Tibial artery (tissue), 4 donors: ENCODE results near the gene PRPF19.

Experiments
- DNase-seq, 2 donors: peaks; one replicate each; pipeline ENCODE4 v3.0.0-alpha.2; 2019
- H3K27ac ChIP-seq, 2 donors: fragments of 200-600 bp; sonication (generic) in 1 of 2; 1 replicate in 1 of 2; 2 replicates in 1 of 2; pipeline ENCODE4 v1.5.1; 2018 to 2019; ENCODE audit warnings: mild to moderate bottlenecking in 1 of 2
- H3K27me3 ChIP-seq, 2 donors: fragments of 200-600 bp; sonication (generic) in 1 of 2; one replicate each; pipeline versions ENCODE4 v1.5.1 to v1.6.0; 2016 to 2019
- H3K36me3 ChIP-seq, 3 donors: fragments of 200-600 bp; sonication (generic) in 2 of 3; one replicate each; pipeline ENCODE4 v1.5.1; 2016 to 2019; ENCODE audit warnings: mild to moderate bottlenecking in 2 of 3
- H3K4me1 ChIP-seq, 4 donors: fragments of 200-600 bp; sonication (generic) in 2 of 4; 1 replicate in 3 of 4; 2 replicates in 1 of 4; pipeline ENCODE4 v1.5.1; 2016 to 2019
- H3K4me3 ChIP-seq, 2 donors: fragments of 200-600 bp; sonication (generic) in 1 of 2; 1 replicate in 1 of 2; 2 replicates in 1 of 2; pipeline ENCODE4 v1.5.1; 2018 to 2019; ENCODE audit warnings: mild to moderate bottlenecking in 2 of 2
- H3K9me3 ChIP-seq, 3 donors: fragments of 200-600 bp; sonication (generic) in 1 of 3; one replicate each; pipeline ENCODE4 v1.5.1; 2016 to 2019
- CTCF ChIP-seq, 2 experiments: fragments of 200-600 bp in 1 of 2; fragments of 450-650 bp in 1 of 2; IDR thresholded peaks; one replicate each; pipeline ENCODE4 v1.5.1; 2017 to 2019; ENCODE audit warnings: antibody characterized with exemption in 2 of 2, mild to moderate bottlenecking in 1 of 2, moderate library complexity in 1 of 2
- intact Hi-C: fragments of 100-400 bp; cut with DNase I; formaldehyde crosslinking; loops from one replicate; pipeline ENCODE4 v1.15.0; 2023; ENCODE audit warnings: low total_unique reads

The PRPF19 gene

GRCh38 chr11:60934124-60934789 is 27.9 kb upstream of the PRPF19 start:
- Histone ChIP-seq H3K4me3 (no peak overlapping the region), H3K27ac (no peak overlapping the region), H3K27me3 (peaks cover 0 to 9% of the 10 kb centered on the region in 2 donors), H3K9me3 (no peaks in the 10 kb centered on the region), H3K4me1 (no peaks in the 10 kb centered on the region), H3K36me3 (peaks cover 0 to 29% (median 13%) of the 10 kb centered on the region in 3 donors)
- no peak for DNase-seq
- no peak for TF ChIP-seq CTCF (IDR thresholded peaks at IDR 0.05)
- intact Hi-C loops = no loop called here

GRCh38 chr11:60933416-60934123 is 27.2 kb upstream of the PRPF19 start:
- Histone ChIP-seq H3K27ac (no peak overlapping the region), H3K4me1 (no peaks in the 10 kb centered on the region), H3K4me3 (no peak overlapping the region), H3K9me3 (no peaks in the 10 kb centered on the region), H3K27me3 (peaks cover 0 to 9% of the 10 kb centered on the region in 2 donors), H3K36me3 (peaks cover 0 to 22% (median 6%) of the 10 kb centered on the region in 3 donors)
- DNase-seq = no peak
- intact Hi-C loops = no loop called here
- no peak for TF ChIP-seq CTCF (IDR thresholded peaks at IDR 0.05)

- no peak overlapping the region for H3K4me3 ChIP-seq
- H3K27ac ChIP-seq = no peak overlapping the region
- peaks cover 0 to 14% (median 4%) of the 10 kb centered on the region in 3 donors for H3K36me3 ChIP-seq
- H3K4me1 ChIP-seq = no peaks in the 10 kb centered on the region
- DNase-seq = no peak
- peaks cover 0 to 9% of the 10 kb centered on the region in 2 donors for H3K27me3 ChIP-seq
- intact Hi-C loops = no loop called here
- no peak for TF ChIP-seq CTCF (IDR thresholded peaks at IDR 0.05)
- H3K9me3 ChIP-seq = no peaks in the 10 kb centered on the region
Measured at GRCh38 chr11:60932605-60933356, 26.4 kb upstream of the PRPF19 start.

GRCh38 chr11:60931917-60932316 is 25.5 kb upstream of the PRPF19 start:
- Histone ChIP-seq H3K4me3 (no peak overlapping the region), H3K27ac (no peak overlapping the region), H3K27me3 (peaks cover 0 to 9% of the 10 kb centered on the region in 2 donors), H3K4me1 (no peaks in the 10 kb centered on the region), H3K9me3 (no peaks in the 10 kb centered on the region), H3K36me3 (peaks cover 0 to 8% (median 0%) of the 10 kb centered on the region in 3 donors)
- intact Hi-C loops = no loop called here
- no peak for DNase-seq
- no peak for TF ChIP-seq CTCF (IDR thresholded peaks at IDR 0.05)

- Histone ChIP-seq H3K27ac (no peak overlapping the region), H3K27me3 (peaks cover 0 to 9% of the 10 kb centered on the region in 2 donors), H3K36me3 (no peaks in the 10 kb centered on the region), H3K9me3 (no peaks in the 10 kb centered on the region), H3K4me1 (peaks cover 0 to 2% (median under 1%) of the 10 kb centered on the region in 4 donors), H3K4me3 (no peak overlapping the region)
- no peak for TF ChIP-seq CTCF (IDR thresholded peaks at IDR 0.05)
- DNase-seq = no peak
- intact Hi-C loops = no loop called here
Measured at GRCh38 chr11:60930394-60930793, 24.0 kb upstream of the PRPF19 start.
